GM21390 (cell line): ENCODE results near the gene NFE2L2.
"Not testable (repeated sequence)": the region's sequence is repeated elsewhere in the genome, so short reads cannot be mapped to it uniquely, and the experiment has no call there.

Experiments
- ATAC-seq: cut with Tn5 transposase; IDR thresholded peaks from one replicate; pipeline ENCODE4 v1.9.1; 2021; ENCODE audit not compliant: unreplicated experiment

The NFE2L2 gene

GRCh38 chr2:177264693-177265587 is at the start of gene NFE2L2:
TSS of gene NFE2L2 (minus strand) at chr2:177264727. CDS start at chr2:177264576, 151 bp downstream.
- peak; percentile 61 for ATAC-seq

- ATAC-seq, result no peak
Observed at GRCh38 chr2:177314194-177314593, 49.7 kb upstream of the NFE2L2 start.

- ATAC-seq, result no peak
Observed at GRCh38 chr2:177313162-177313781, 48.7 kb upstream of the NFE2L2 start.

- no peak for ATAC-seq
Observed at GRCh38 chr2:177312562-177312961, 48.0 kb upstream of the NFE2L2 start.

GRCh38 chr2:177309672-177310309 is 45.3 kb upstream of the NFE2L2 start:
- ATAC-seq, result not testable (repeated sequence)

GRCh38 chr2:177306550-177306949 is 42.0 kb upstream of the NFE2L2 start:
- ATAC-seq, result no peak

GRCh38 chr2:177303939-177304338 is 39.4 kb upstream of the NFE2L2 start:
- no peak for ATAC-seq

- ATAC-seq, result no peak
Observed at GRCh38 chr2:177302552-177302951, 38.0 kb upstream of the NFE2L2 start.

GRCh38 chr2:177298191-177298590 is 33.7 kb upstream of the NFE2L2 start:
- no peak for ATAC-seq

GRCh38 chr2:177296040-177296439 is 31.5 kb upstream of the NFE2L2 start:
- no peak for ATAC-seq

- no peak for ATAC-seq
Observed at GRCh38 chr2:177295484-177295883, 31.0 kb upstream of the NFE2L2 start.

GRCh38 chr2:177291701-177292100 is 27.2 kb upstream of the NFE2L2 start:
- no peak for ATAC-seq

GRCh38 chr2:177289824-177290628 is 25.5 kb upstream of the NFE2L2 start:
- peak; percentile 93 for ATAC-seq

GRCh38 chr2:177287814-177288213 is 23.3 kb upstream of the NFE2L2 start:
- ATAC-seq, result no peak

- ATAC-seq, result no peak
Observed at GRCh38 chr2:177285892-177286715, 21.6 kb upstream of the NFE2L2 start.

- ATAC-seq, result no peak
Observed at GRCh38 chr2:177284531-177284930, 20.0 kb upstream of the NFE2L2 start.

GRCh38 chr2:177283906-177284305 is 19.4 kb upstream of the NFE2L2 start:
- ATAC-seq, result no peak

- no peak for ATAC-seq
Observed at GRCh38 chr2:177282787-177283572, 18.5 kb upstream of the NFE2L2 start.

GRCh38 chr2:177282181-177282641 is 17.7 kb upstream of the NFE2L2 start:
- ATAC-seq, result peak; percentile 26
